ENCODE data around the gene SNTG2.

Gene SNTG2

GRCh38 chr2:961786-962185 is 11.1 kb downstream of the SNTG2 start:
- Histone ChIP-seq H3K27ac (no peak overlapping the region), H3K4me3 (no peak overlapping the region)
- no peak for TF ChIP-seq CTCF (IDR thresholded peaks at IDR 0.05)
- no peak for DNase-seq (ENCODE audit: low spot score)

GRCh38 chr2:963876-964275 is 13.2 kb downstream of the SNTG2 start:
- DNase-seq (ENCODE audit: low spot score): no peak
- Histone ChIP-seq H3K27ac (no peak overlapping the region), H3K4me3 (no peak overlapping the region)
- no peak for TF ChIP-seq CTCF (IDR thresholded peaks at IDR 0.05)

GRCh38 chr2:964562-964961 is 13.9 kb downstream of the SNTG2 start:
- DNase-seq (ENCODE audit: low spot score): no peak
- Histone ChIP-seq H3K4me3 (no peak overlapping the region), H3K27ac (no peak overlapping the region)
- no peak for TF ChIP-seq CTCF (IDR thresholded peaks at IDR 0.05)

- H3K27ac ChIP-seq: no peak overlapping the region
- no peak for DNase-seq (ENCODE audit: low spot score)
- no peak overlapping the region for H3K4me3 ChIP-seq
- no peak for TF ChIP-seq CTCF (IDR thresholded peaks at IDR 0.05)
These were observed 15.0 kb downstream of the SNTG2 start for GRCh38 chr2:965640-966147.

- TF ChIP-seq CTCF (IDR thresholded peaks at IDR 0.05): no peak
- Histone ChIP-seq H3K27ac (no peak overlapping the region), H3K4me3 (no peak overlapping the region)
- no peak for DNase-seq (ENCODE audit: low spot score)
These were observed 22.5 kb downstream of the SNTG2 start for GRCh38 chr2:973129-973528.

GRCh38 chr2:974054-974453 is 23.4 kb downstream of the SNTG2 start:
- no peak for DNase-seq (ENCODE audit: low spot score)
- no peak for TF ChIP-seq CTCF (IDR thresholded peaks at IDR 0.05)
- Histone ChIP-seq H3K4me3 (no peak overlapping the region), H3K27ac (no peak overlapping the region)

GRCh38 chr2:974502-974901 is 23.9 kb downstream of the SNTG2 start:
- H3K4me3 ChIP-seq: no peak overlapping the region
- DNase-seq (ENCODE audit: low spot score): no peak
- H3K27ac ChIP-seq: no peak overlapping the region
- TF ChIP-seq CTCF (IDR thresholded peaks at IDR 0.05): no peak

All from coronary artery (tissue), 2 donors.